IPS-18a (cell line): ENCODE results near the gene PI4KB.

Experiments
- H3K27ac ChIP-seq: one replicate; pipeline ENCODE4 v1.5.1; 2013; ENCODE audit warnings: low read length
- H3K27me3 ChIP-seq: one replicate; pipeline ENCODE4 v1.6.1; 2013; ENCODE audit warnings: mild to moderate bottlenecking, low read length; ENCODE audit not compliant: control insufficient read depth, insufficient read depth
- H3K36me3 ChIP-seq: one replicate; pipeline ENCODE4 v1.6.1; 2013; ENCODE audit warnings: low read depth, low read length; ENCODE audit not compliant: control insufficient read depth
- H3K4me1 ChIP-seq: one replicate; pipeline ENCODE4 v1.6.1; 2013; ENCODE audit warnings: low read depth, low read length; ENCODE audit not compliant: control insufficient read depth
- H3K4me3 ChIP-seq: one replicate; pipeline ENCODE4 v1.5.1; 2013; ENCODE audit warnings: low read length
- H3K9ac ChIP-seq: one replicate; pipeline ENCODE4 v1.6.1; 2013; ENCODE audit warnings: mild to moderate bottlenecking, low read length, moderate library complexity
- H3K9me3 ChIP-seq: one replicate; pipeline ENCODE4 v1.6.1; 2013; ENCODE audit warnings: low read depth, low read length; ENCODE audit not compliant: control insufficient read depth

The PI4KB gene

GRCh38 chr1:151327223-151327902 lies at the start of gene PI4KB:
TSS of gene PI4KB (minus strand) at chr1:151327416. CDS start at chr1:151316481, 10,935 bp downstream.
- Histone ChIP-seq H3K9me3 (no peaks in the 10 kb centered on the region), H3K27ac (peak within 1 kb of the TSS; percentile 89), H3K9ac (peak within 1 kb of the TSS; percentile 96), H3K36me3 (peaks cover 6% of the 10 kb centered on the region), H3K4me3 (peak within 1 kb of the TSS; percentile 67), H3K27me3 (no peaks in the 10 kb centered on the region), H3K4me1 (peaks cover 6% of the 10 kb centered on the region)

GRCh38 chr1:151373196-151373595 lies 46.0 kb upstream of the PI4KB start:
- Histone ChIP-seq H3K9ac (no peak overlapping the region), H3K27me3 (no peaks in the 10 kb centered on the region), H3K4me1 (peaks cover 9% of the 10 kb centered on the region), H3K9me3 (no peaks in the 10 kb centered on the region), H3K4me3 (no peak overlapping the region), H3K27ac (no peak overlapping the region), H3K36me3 (no peaks in the 10 kb centered on the region)

GRCh38 chr1:151372058-151372934 lies 45.1 kb upstream of the PI4KB start, which contains the start of gene SELENBP1:
TSS of gene SELENBP1 (minus strand) at chr1:151372705. CDS start at chr1:151372641, 64 bp downstream.
- Histone ChIP-seq H3K4me3 (peak within 1 kb of the TSS; percentile 70), H3K27ac (peak within 1 kb of the TSS; percentile 55), H3K36me3 (no peaks in the 10 kb centered on the region), H3K27me3 (no peaks in the 10 kb centered on the region), H3K9me3 (no peaks in the 10 kb centered on the region), H3K9ac (peak within 1 kb of the TSS; percentile 52), H3K4me1 (peaks cover 9% of the 10 kb centered on the region)

GRCh38 chr1:151371370-151372057 lies 44.3 kb upstream of the PI4KB start:
- no peaks in the 10 kb centered on the region for H3K9me3 ChIP-seq
- peaks cover 9% of the 10 kb centered on the region for H3K4me1 ChIP-seq
- H3K9ac ChIP-seq: peak overlapping the region; percentile 52
- H3K4me3 ChIP-seq: peak overlapping the region; percentile 70
- no peaks in the 10 kb centered on the region for H3K27me3 ChIP-seq
- H3K36me3 ChIP-seq: no peaks in the 10 kb centered on the region
- no peak overlapping the region for H3K27ac ChIP-seq

- Histone ChIP-seq H3K27me3 (no peaks in the 10 kb centered on the region), H3K4me1 (peaks cover 9% of the 10 kb centered on the region), H3K9me3 (no peaks in the 10 kb centered on the region), H3K27ac (no peak overlapping the region), H3K9ac (no peak overlapping the region), H3K36me3 (no peaks in the 10 kb centered on the region), H3K4me3 (no peak overlapping the region)
Observed at GRCh38 chr1:151370211-151370911, 43.1 kb upstream of the PI4KB start.

GRCh38 chr1:151369621-151370048 lies 42.4 kb upstream of the PI4KB start:
- H3K36me3 ChIP-seq: peaks cover 3% of the 10 kb centered on the region
- no peak overlapping the region for H3K4me3 ChIP-seq
- no peak overlapping the region for H3K9ac ChIP-seq
- H3K27me3 ChIP-seq: no peaks in the 10 kb centered on the region
- H3K27ac ChIP-seq: no peak overlapping the region
- H3K9me3 ChIP-seq: no peaks in the 10 kb centered on the region
- peaks cover 9% of the 10 kb centered on the region for H3K4me1 ChIP-seq

- H3K9ac ChIP-seq: no peak overlapping the region
- no peak overlapping the region for H3K4me3 ChIP-seq
- no peak overlapping the region for H3K27ac ChIP-seq
- H3K9me3 ChIP-seq: no peaks in the 10 kb centered on the region
- H3K27me3 ChIP-seq: no peaks in the 10 kb centered on the region
- peaks cover 9% of the 10 kb centered on the region for H3K4me1 ChIP-seq
- peaks cover 5% of the 10 kb centered on the region for H3K36me3 ChIP-seq
Observed at GRCh38 chr1:151369302-151369610, 42.0 kb upstream of the PI4KB start.

- H3K9me3 ChIP-seq: no peaks in the 10 kb centered on the region
- H3K4me3 ChIP-seq: no peak overlapping the region
- H3K27ac ChIP-seq: no peak overlapping the region
- peaks cover 5% of the 10 kb centered on the region for H3K36me3 ChIP-seq
- H3K27me3 ChIP-seq: no peaks in the 10 kb centered on the region
- H3K9ac ChIP-seq: no peak overlapping the region
- H3K4me1 ChIP-seq: peaks cover 9% of the 10 kb centered on the region
Observed at GRCh38 chr1:151368393-151369301, 41.4 kb upstream of the PI4KB start.

GRCh38 chr1:151367658-151368392 lies 40.6 kb upstream of the PI4KB start:
- peaks cover 2% of the 10 kb centered on the region for H3K9me3 ChIP-seq
- H3K27me3 ChIP-seq: no peaks in the 10 kb centered on the region
- no peak overlapping the region for H3K4me3 ChIP-seq
- H3K9ac ChIP-seq: no peak overlapping the region
- H3K4me1 ChIP-seq: peaks cover 9% of the 10 kb centered on the region
- no peak overlapping the region for H3K27ac ChIP-seq
- peaks cover 5% of the 10 kb centered on the region for H3K36me3 ChIP-seq

GRCh38 chr1:151364996-151365395 lies 37.8 kb upstream of the PI4KB start:
- H3K27me3 ChIP-seq: no peaks in the 10 kb centered on the region
- H3K4me3 ChIP-seq: no peak overlapping the region
- H3K9me3 ChIP-seq: peaks cover 4% of the 10 kb centered on the region
- no peak overlapping the region for H3K27ac ChIP-seq
- no peak overlapping the region for H3K9ac ChIP-seq
- H3K36me3 ChIP-seq: peaks cover 5% of the 10 kb centered on the region
- no peaks in the 10 kb centered on the region for H3K4me1 ChIP-seq
